Activated T-cell treated with anti-CD3 and anti-CD28 coated beads, Interleukin-2, amount 50 U/mL, for 4 hours (primary cell): ENCODE data around the gene ARL13B. TPM values are rescaled to one million over a fixed set of nuclear protein-coding genes. Genes with fewer than 3 reads are reported as not detected.
"Not testable (repeated sequence)": the region's sequence is repeated elsewhere in the genome, so short reads cannot be mapped to it uniquely, and the experiment has no call there.

Experiments
- ATAC-seq, 2 donors: fragments of 200-7000 bp; cut with Tn5 transposase; one replicate each; pipeline ENCODE4 v1.10.0; 2021
- DNase-seq: peaks from one replicate; pipeline ENCODE4 v3.0.0-alpha.2; 2020
- H3K27me3 Mint-ChIP-seq: one replicate; pipeline ENCODE4 v1.8.0; 2021; ENCODE audit warnings: low read depth, mixed read lengths
- H3K36me3 Mint-ChIP-seq: one replicate; pipeline ENCODE4 v1.8.0; 2022; ENCODE audit warnings: mixed read lengths; ENCODE audit not compliant: insufficient read depth
- H3K4me1 Mint-ChIP-seq: one replicate; pipeline ENCODE4 v1.8.0; 2021; ENCODE audit warnings: low read depth, mixed read lengths
- H3K4me3 Mint-ChIP-seq: one replicate; pipeline ENCODE4 v1.8.0; 2021; ENCODE audit warnings: mild to moderate bottlenecking, moderate library complexity, mixed read lengths
- H3K9me3 Mint-ChIP-seq: one replicate; pipeline ENCODE4 v1.8.0; 2021; ENCODE audit warnings: mixed read lengths
- total RNA-seq, 3 donors: library from RNA; stranded (reverse); gene quantifications; one replicate each; pipeline ENCODE4 v1.2.1, GENCODE V29; 2021

ARL13B gene
- total RNA-seq, result 10 to 100 TPM in 2 of 3 donors, 1 to 10 TPM in 1; 9.0 to 13.0 (median 11.6) TPM

DNA sequence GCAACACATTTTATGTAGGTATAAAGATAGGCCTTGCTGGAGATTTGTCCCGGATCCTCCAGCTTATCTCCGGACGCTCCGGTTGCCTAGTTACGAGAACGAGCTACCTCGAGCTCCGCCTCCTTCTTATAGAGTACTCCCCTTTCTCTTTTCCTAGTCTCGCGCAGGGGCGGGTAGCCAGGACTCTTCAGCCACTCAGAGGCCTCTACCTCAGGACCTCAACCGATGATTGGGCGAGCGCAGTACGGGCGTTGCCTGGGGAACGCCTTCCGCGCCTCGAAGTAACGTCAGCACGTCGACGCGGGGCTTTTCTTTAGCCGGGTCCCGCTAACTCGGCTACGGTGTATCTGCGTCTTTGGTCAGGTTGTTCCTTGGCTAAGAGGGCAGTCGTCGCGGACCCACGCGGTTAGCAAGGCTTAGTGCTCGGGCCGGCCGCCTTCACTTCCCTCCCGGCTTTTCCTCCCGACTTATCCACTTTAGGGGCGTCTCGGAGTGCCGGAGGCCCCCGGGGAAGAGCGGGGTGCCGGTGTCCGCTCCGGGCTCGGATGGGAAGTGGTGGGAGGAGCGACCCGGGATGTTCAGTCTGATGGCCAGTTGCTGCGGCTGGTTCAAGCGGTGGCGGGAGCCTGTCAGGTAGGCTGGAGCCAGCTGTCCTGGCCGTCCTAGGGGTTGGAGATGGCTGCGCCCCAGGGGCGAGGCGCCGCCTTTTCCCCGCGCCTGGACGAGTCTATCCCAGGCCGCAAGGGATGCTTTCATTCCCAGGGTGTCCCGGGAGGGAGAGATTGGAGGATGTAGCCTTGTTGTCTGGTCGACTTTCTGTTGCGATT is at the start of gene ARL13B:
Gene ARL13B (plus strand): TSS at position 306 of the 827 bp plus-strand sequence. CDS start 269 bp downstream, at position 575.
- DNase-seq (peak; percentile 90), ATAC-seq (peak; percentile 100)
- Mint-ChIP-seq H3K4me3 (peak within 1 kb of the TSS; percentile 90), H3K36me3 (no peaks in the 10 kb centered on the region), H3K9me3 (no peaks in the 10 kb centered on the region), H3K4me1 (peaks cover 21% of the 10 kb centered on the region), H3K27me3 (no peaks in the 10 kb centered on the region)

DNA sequence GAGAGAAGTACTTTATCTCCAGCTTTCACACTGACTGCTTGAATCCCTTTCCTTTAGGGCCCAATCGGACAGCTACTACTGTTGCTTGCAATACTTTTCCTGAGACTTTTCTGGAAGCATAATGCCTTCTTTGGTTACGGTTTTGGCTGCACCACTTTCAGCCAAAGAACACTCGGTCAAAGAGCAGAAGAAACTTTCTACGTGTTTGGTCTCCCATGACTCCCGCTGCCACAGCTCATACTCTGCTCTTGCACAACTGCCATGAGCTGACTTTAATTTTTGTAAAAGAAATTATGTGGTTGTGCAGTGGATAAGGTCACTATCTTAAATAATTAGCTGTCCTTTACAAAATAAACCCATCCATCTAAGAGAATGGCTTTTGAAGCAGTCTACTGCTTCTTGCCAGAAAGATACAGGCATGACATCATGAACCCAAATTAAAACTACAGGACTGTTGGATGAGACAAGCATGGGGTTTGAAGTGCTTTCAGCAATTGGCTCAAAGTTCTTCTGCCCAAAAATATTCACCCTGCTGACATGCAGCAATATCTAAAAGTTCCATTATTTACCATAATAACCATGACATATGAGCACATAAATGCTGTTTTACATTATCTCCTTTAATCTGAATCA is 48.2 kb upstream of the ARL13B start:
- no peak for ATAC-seq
- no peaks in the 10 kb centered on the region for H3K27me3 Mint-ChIP-seq
- H3K9me3 Mint-ChIP-seq, result no peaks in the 10 kb centered on the region
- DNase-seq, result no peak
- H3K36me3 Mint-ChIP-seq, result no peaks in the 10 kb centered on the region
- no peak overlapping the region for H3K4me3 Mint-ChIP-seq
- H3K4me1 Mint-ChIP-seq, result no peaks in the 10 kb centered on the region

DNA sequence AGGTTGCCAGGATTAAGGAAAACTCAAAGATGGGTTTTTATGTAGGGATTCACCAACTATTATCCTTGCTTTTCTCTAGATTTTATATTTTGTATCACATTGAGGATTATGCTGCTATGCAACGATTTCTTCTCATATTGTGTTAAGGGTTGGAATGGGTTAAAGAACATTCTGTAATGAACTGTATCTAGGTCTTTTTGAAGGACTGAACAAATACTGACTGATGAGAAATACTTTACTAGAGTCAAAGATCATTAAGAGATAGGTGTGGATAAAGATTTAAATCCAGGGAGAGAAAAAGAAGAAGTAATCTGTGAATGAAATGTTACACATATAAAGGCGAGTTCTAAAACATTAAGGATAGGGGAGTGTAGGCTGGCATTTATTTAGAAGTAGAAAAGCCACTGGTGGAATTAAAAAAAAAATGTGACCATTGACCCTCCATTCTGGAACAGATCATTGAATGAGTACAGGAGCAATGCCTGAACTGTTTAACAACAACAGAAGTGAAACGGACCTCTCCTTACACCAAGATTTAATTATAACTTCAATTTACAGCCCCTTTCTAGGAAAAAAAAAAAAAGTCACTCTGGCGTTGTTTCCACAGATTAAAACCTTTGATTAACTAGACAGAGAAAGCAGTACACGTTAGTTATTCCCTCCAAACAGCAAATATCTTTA is 45.4 kb upstream of the ARL13B start:
- ATAC-seq (no peak), DNase-seq (no peak)
- no peaks in the 10 kb centered on the region for H3K4me1 Mint-ChIP-seq
- no peaks in the 10 kb centered on the region for H3K27me3 Mint-ChIP-seq
- no peak overlapping the region for H3K4me3 Mint-ChIP-seq
- no peaks in the 10 kb centered on the region for H3K36me3 Mint-ChIP-seq
- no peaks in the 10 kb centered on the region for H3K9me3 Mint-ChIP-seq

DNA sequence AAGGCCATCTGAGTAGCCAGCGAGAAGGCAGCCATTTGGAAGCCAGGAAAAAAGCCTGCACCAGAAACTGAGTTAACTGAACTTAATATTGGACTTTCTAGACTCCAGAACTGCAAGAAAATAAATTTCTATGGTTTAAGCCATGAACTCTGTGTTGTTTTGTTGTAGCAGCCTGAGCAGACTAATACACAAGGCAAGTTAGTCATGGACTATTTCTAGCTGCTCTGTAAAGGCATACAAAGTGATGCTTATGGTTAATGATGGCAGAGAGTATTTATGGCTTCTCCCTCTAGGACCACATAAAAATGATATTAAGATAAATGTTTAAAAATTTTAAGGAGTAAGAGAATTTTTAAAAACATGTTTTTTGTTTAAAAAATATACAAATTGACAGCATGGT is 43.4 kb upstream of the ARL13B start:
- no peaks in the 10 kb centered on the region for H3K27me3 Mint-ChIP-seq
- DNase-seq (no peak), ATAC-seq (no peak)
- H3K9me3 Mint-ChIP-seq, result no peaks in the 10 kb centered on the region
- no peaks in the 10 kb centered on the region for H3K4me1 Mint-ChIP-seq
- no peaks in the 10 kb centered on the region for H3K36me3 Mint-ChIP-seq
- H3K4me3 Mint-ChIP-seq, result no peak overlapping the region

DNA sequence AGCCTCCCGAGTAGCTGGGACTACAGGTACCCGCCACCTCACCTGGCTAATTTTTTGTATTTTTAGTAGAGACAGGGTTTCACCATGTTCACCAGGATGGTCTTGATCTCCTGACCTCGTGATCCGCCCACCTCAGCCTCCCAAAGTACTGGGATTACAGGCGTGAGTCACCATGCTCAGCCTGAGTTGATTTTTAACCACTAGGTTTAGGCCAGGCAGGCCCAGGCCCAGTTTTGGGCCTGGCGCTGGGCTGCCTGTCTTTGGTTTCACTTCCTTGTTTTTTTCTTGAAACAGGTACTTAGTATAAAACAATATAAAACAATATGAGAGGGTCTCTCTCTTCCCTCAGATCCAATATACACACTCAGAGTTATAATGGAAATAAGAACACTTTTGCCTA is 42.5 kb upstream of the ARL13B start:
- ATAC-seq, H3K27me3 Mint-ChIP-seq, H3K4me1 Mint-ChIP-seq, DNase-seq, H3K9me3 Mint-ChIP-seq, H3K4me3 Mint-ChIP-seq, H3K36me3 Mint-ChIP-seq: not testable (repeated sequence)

DNA sequence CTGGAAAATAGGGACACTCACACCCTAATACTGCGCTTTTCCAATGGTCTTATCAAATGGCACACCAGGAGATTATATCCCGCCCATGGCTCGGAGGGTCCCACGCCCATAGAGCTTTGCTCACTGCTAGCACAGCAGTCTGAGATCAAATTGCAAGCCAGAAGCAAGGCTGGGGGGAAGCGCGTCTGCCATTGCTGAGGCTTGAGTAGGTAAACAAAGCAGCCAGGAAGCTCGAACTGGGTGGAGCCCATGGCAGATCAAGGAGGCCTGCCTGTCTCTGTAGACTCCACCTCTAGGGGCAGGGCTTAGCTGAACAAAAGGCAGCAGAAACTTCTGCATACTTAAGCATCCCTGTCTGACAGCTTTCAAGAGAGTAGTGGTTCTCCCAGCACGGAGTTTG is 30.0 kb upstream of the ARL13B start:
- DNase-seq, H3K9me3 Mint-ChIP-seq, H3K36me3 Mint-ChIP-seq, H3K4me3 Mint-ChIP-seq, H3K4me1 Mint-ChIP-seq, ATAC-seq: not testable (repeated sequence)
- H3K27me3 Mint-ChIP-seq, result peaks cover 11% of the 10 kb centered on the region

DNA sequence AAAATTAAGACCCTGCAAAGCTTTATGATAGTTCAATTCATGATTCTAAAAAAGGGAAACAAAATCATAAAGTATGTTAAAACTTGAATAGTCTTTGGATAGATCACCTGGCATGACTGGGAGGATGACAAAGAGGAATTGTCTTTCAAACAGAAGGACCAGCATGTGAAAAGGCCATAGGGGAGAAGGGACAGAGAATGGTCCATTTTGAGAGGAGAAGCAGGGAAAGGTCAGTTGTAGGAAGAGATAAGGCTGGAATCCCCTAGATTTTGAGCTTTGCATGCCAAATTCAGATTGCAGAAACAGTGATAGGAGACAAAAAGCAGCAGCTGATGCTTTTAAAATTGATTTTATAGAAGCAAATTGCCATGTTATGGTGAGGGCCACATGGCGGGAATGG is 18.9 kb upstream of the ARL13B start:
- Mint-ChIP-seq H3K4me1 (no peaks in the 10 kb centered on the region), H3K4me3 (no peak overlapping the region), H3K9me3 (no peaks in the 10 kb centered on the region), H3K27me3 (peaks cover 12% of the 10 kb centered on the region), H3K36me3 (no peaks in the 10 kb centered on the region)
- DNase-seq (no peak), ATAC-seq (no peak)

DNA sequence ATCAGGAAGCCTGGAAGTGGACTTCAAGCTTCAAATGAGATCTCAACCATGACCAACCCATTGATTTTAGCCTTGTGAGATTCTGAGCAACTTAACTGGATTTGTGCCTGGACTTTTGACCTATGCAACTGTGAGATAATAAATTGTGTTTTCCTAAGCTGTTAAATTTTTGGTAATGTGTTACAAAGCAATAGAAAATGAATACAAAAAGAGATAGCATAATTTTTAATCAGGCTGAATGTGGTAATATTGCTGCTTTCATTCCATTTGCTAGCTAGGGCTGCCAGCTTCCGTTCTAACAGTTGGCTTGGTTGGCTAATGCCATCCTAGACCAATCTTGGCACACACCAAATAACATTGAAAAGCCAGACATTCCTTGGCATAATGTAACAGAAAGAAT is 18.5 kb upstream of the ARL13B start:
- no peaks in the 10 kb centered on the region for H3K4me1 Mint-ChIP-seq
- H3K36me3 Mint-ChIP-seq, result no peaks in the 10 kb centered on the region
- no peak for DNase-seq

DNA sequence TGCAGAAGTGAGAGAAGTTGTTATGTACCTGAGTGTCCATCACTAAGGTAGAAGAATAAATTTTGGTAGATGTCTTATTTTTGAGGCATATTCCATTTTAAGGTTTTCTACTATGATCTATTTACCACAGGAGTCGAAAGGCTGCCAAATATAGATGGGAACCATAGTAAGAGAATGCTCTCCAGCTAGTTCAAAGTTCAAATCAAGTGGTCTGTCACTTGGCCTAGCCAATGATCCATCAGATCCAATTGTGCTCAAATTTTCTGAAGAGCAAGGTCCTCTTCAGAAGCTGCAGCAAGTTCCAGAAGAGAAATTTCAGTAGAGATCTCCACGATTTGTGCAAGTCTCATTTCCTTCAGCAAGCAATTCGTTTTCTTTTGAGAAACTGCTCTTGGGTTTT is 17.2 kb upstream of the ARL13B start:
- no peaks in the 10 kb centered on the region for H3K9me3 Mint-ChIP-seq
- no peak for ATAC-seq
- no peak for DNase-seq
- H3K27me3 Mint-ChIP-seq, result peaks cover 8% of the 10 kb centered on the region
- H3K36me3 Mint-ChIP-seq, result no peaks in the 10 kb centered on the region
- H3K4me3 Mint-ChIP-seq, result no peak overlapping the region
- no peaks in the 10 kb centered on the region for H3K4me1 Mint-ChIP-seq

More for the DNA sequence above, 18.5 kb upstream of the ARL13B start:
- no peak for ATAC-seq
- Mint-ChIP-seq H3K4me3 (no peak overlapping the region), H3K27me3 (peaks cover 11% of the 10 kb centered on the region), H3K9me3 (no peaks in the 10 kb centered on the region)

DNA sequence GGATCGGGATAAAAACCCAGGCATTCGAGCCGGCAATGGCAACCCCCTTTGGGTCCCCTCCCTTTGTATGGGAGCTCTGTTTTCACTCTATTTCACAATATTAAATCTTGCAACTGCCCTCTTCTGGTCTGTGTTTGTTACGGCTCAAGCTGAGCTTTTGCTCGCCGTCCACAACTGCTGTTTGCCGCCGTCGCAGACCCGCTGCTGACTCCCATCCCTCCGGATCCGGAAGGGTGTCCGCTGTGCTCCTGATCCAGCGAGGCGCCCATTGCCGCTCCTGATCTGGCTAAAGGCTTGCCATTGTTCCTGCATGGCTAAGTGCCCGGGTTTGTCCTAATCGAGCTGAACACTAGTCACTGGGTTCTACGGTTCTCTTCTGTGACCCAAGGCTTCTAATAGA is 14.8 kb upstream of the ARL13B start:
- not testable (repeated sequence) for H3K36me3 Mint-ChIP-seq, H3K9me3 Mint-ChIP-seq, DNase-seq, H3K27me3 Mint-ChIP-seq, ATAC-seq, H3K4me1 Mint-ChIP-seq, H3K4me3 Mint-ChIP-seq

DNA sequence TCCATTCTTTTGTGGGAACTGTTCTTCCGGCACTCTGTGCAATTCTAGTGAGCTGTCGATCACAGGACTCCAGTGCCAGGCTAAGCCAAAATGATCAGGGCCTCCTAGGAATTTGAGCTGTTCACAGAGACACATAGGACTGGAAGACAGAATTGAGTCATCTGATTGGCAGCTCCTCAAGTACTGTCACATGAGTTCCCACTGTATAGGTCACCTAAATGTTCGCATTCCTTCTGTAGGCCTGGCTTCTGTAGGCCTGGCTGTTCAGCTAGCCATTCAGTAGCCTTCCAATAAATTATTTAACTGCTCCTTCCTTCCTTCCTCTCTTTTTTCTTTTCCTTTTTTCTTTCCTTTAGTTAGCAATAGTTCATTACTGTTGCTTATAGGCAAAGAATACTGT is 10.5 kb upstream of the ARL13B start:
- H3K9me3 Mint-ChIP-seq, result no peaks in the 10 kb centered on the region
- no peaks in the 10 kb centered on the region for H3K36me3 Mint-ChIP-seq
- ATAC-seq, result no peak

DNA sequence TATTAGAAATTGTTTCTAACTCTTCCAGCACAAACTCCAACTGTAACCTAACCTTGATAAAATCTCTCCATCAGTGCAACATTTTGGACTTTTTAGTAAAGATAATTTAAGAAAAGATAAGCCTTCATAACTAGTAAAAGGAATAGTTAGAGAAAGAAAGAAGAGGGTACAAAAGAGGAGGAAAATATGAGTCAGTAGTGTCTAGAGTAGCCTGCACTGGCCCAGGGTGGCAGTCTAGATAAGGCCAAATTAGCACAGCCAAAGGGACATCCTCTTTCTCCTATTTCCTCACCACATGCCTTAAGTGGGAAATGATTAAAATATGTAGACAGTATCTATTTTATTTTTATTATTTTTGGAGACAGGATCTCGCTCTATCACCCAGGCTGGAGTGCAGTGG is 10.0 kb upstream of the ARL13B start:
- ATAC-seq, result no peak
- H3K36me3 Mint-ChIP-seq, result no peaks in the 10 kb centered on the region
- H3K27me3 Mint-ChIP-seq, result peaks cover 16% of the 10 kb centered on the region
- H3K4me3 Mint-ChIP-seq, result no peak overlapping the region
- no peak for DNase-seq
- H3K4me1 Mint-ChIP-seq, result peaks cover 8% of the 10 kb centered on the region
- H3K9me3 Mint-ChIP-seq, result no peaks in the 10 kb centered on the region

More for the DNA sequence above, 10.5 kb upstream of the ARL13B start:
- H3K4me3 Mint-ChIP-seq, result no peak overlapping the region
- H3K4me1 Mint-ChIP-seq, result peaks cover 8% of the 10 kb centered on the region
- DNase-seq, result no peak
- H3K27me3 Mint-ChIP-seq, result peaks cover 18% of the 10 kb centered on the region

DNA sequence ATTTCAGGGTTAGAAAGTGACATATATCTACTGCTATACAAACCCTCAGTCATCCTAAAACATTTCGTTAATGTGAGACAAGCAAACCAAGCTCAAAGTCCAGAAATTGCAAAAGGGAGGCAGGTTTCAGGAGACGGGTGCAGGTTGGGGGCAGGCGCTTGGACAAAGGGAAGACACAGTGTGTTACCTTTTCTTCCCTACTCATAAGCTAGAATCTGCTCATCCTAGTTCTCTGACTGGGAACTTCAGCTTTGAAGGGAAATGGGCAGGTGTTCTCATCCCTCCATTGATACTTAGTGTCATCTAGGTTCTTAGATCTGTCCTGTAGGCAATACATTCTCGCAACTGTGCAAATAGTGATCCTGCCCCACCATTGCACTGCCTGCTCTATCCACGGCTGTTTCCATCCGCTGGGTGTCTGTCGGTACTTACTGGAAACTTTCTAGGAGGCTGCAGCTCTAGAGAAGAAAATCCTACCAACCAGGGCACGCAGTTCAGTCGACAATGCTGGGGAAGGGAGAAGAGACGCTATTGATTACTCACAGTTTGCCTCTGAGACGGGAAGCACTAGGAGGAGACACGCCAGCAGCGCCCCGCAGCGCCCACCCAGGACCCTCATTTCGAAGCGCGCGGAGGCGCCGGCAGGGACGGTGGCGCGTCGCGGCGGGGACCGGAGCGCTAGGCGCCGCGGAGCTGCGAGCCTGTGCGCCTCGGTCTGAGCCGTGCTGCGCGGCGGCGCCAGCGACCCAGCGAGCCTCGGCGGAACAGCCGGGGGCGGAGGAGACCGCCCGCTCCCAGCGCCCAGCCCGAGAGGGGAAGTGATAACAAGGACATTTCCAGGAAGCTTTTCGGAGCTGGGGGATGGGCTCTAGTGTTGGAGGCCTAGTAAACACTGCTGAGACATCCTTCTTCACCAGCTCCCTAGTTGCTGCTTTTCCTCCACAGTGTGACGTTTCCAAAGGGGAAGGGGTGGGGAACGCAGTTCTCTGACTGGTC is 6.5 kb upstream of the ARL13B start, which contains the start of gene PROS1:
Gene PROS1 (minus strand): TSS at position 766 of the 996 bp plus-strand sequence. CDS start 147 bp downstream, at position 619.
- ATAC-seq (peak; percentile 92 to 97), DNase-seq (peak; percentile 26)
- Mint-ChIP-seq H3K36me3 (no peaks in the 10 kb centered on the region), H3K9me3 (no peaks in the 10 kb centered on the region), H3K4me1 (peaks cover 8% of the 10 kb centered on the region), H3K27me3 (peaks cover 16% of the 10 kb centered on the region), H3K4me3 (peak within 1 kb of the TSS; percentile 76)
